Measurements from ENCODE around the gene ETHE1.

GRCh38 chr19:43538922-43539321 is 11.9 kb upstream of the ETHE1 start:
- TF ChIP-seq CTCF (IDR thresholded peaks at IDR 0.05; ENCODE audit: borderline replicate concordance, extremely low read depth, low read length, poor library complexity, severe bottlenecking) (no peak), EZH2 (IDR thresholded peaks at IDR 0.05; ENCODE audit: borderline replicate concordance, low read depth, low read length, severe bottlenecking) (no peak)
